Measurements from ENCODE around the gene XPNPEP3. TPM values are rescaled to one million over a fixed set of nuclear protein-coding genes. Genes with fewer than 3 reads are reported as not detected.

The XPNPEP3 gene
- total and polyA plus RNA-seq, 2 of the 4 experiments (the other 2 are of a cell fraction), result 9.3 to 10.9 TPM

- no peak overlapping the region for H2AFZ ChIP-seq (replicated peaks; ENCODE audit: low read length, poor library complexity)
- TF ChIP-seq NFE2L2 (IDR thresholded peaks at IDR 0.05; ENCODE audit: low read depth, low read length) (no peak), USF2 (IDR thresholded peaks at IDR 0.05; ENCODE audit: low read depth, low read length) (no peak), RAD21 (IDR thresholded peaks at IDR 0.05; ENCODE audit: low read length) (no peak), CHD1 (IDR thresholded peaks at IDR 0.05; ENCODE audit: low read depth, low read length) (no peak)
- H3K79me1 ChIP-seq (ENCODE audit: low read depth in 1 of 2, low read length in 2 of 2), result peaks cover 44 to 65% of the 10 kb centered on the region in 2 experiments
- DNase-seq (peak; percentile 16), ATAC-seq (ENCODE audit: low read depth) (no peak; the same call in 1 of the 2 replicates)
- 0% methylated on average over 1 of the region's 6 CpGs; no CpG with 5 or more reads in 1 of the 2 experiments for WGBS, 2 experiments (ENCODE audit: extremely low coverage in 2 of 2, insufficient read length in 1 of 2)
- no peak overlapping the region for H3K56ac ChIP-seq (ENCODE audit: extremely low read depth, insufficient read depth, low read length)
- CTCF ChIA-PET, result interaction anchor here (0.6 kb wide), 1 partner anchor 57 kb away, joined by 3 read pairs; no protein-coding TSS in a partner anchor
- no peak overlapping the region for H4K5ac ChIP-seq (ENCODE audit: low read depth, low read length)
- H4K91ac ChIP-seq (ENCODE audit: insufficient read depth, low read depth, low read length), result no peak overlapping the region
- no peak overlapping the region for H2BK20ac ChIP-seq (ENCODE audit: low read depth, low read length)
- 0 out of 2 replicates have a peak, but pooled peaks cover 3% of the 10 kb centered on the region for H4K20me1 ChIP-seq (ENCODE audit: insufficient read depth, low read length)
- H2BK15ac ChIP-seq (ENCODE audit: low read depth, low read length), result no peak overlapping the region
- H3K23ac ChIP-seq (ENCODE audit: low read depth, low read length), result no peak overlapping the region
- no peaks in the 10 kb centered on the region for H3K9me3 ChIP-seq (ENCODE audit: control insufficient read depth, insufficient read depth, low read length)
- H3K27me3 ChIP-seq (ENCODE audit: control insufficient read depth, insufficient read depth, low read length), result no peaks in the 10 kb centered on the region
- H3K4me2 ChIP-seq (ENCODE audit: low read depth, low read length), result no peak overlapping the region
- peak overlapping the region; percentile 49; the same call in 1 of the 2 replicates for H2AK5ac ChIP-seq (ENCODE audit: low read depth, low read length)
- H3K9ac ChIP-seq (ENCODE audit: low read depth, low read length), result no peak overlapping the region
- POLR2A ChIA-PET (ENCODE audit: unreplicated experiment), result interaction anchor here (0.6 to 1.0 kb wide), 3 partner anchors 9 to 101 kb away, joined by 3 to 4 read pairs (median 3); partner anchors contain the start of gene SLC25A17
- H3K14ac ChIP-seq (replicated peaks; ENCODE audit: low read depth, low read length), result peak overlapping the region; percentile 74; the same call in 1 of the 2 replicates
- peaks cover 6% of the 10 kb centered on the region for H3K4me1 ChIP-seq (ENCODE audit: control insufficient read depth, insufficient read depth, low read length)
- H2BK5ac ChIP-seq (ENCODE audit: low read depth, low read length, poor library complexity, severe bottlenecking), result no peak overlapping the region
- H3K36me3 ChIP-seq (ENCODE audit: control insufficient read depth, insufficient read depth, low read length), result peaks cover 2% of the 10 kb centered on the region
- H3K18ac ChIP-seq (ENCODE audit: low read depth, low read length), result no peak overlapping the region
- intact Hi-C loops (cut with micrococcal nuclease) (no loop called here), dilution Hi-C loops (cut with HindIII; ENCODE audit: low sequenced_read_pairs, unreplicated experiment) (no loop called here), in situ Hi-C loops (cut with MboI; ENCODE audit: low sequenced_read_pairs) (no loop called here)
- H4K8ac ChIP-seq (ENCODE audit: low read depth in 2 of 2, low read length in 2 of 2), result no peak overlapping the region
- H3K27ac ChIP-seq (ENCODE audit: insufficient read depth, low read length), result no peak overlapping the region
- H2BK120ac ChIP-seq (ENCODE audit: low read depth, low read length), result no peak overlapping the region
- no TSS peak for BruUV-seq (replicated peaks)
- H2AK9ac ChIP-seq (replicated peaks; ENCODE audit: low read depth, low read length, poor library complexity), result no peak overlapping the region
- H3K4ac ChIP-seq (ENCODE audit: low read depth, low read length), result no peak overlapping the region
- peaks cover 7% of the 10 kb centered on the region for H3K9me1 ChIP-seq (ENCODE audit: insufficient read depth, low read length)
- H3K4me3 ChIP-seq (ENCODE audit: insufficient read depth, low read depth, low read length), result no peak overlapping the region
These were observed 48.7 kb upstream of the XPNPEP3 start for GRCh38 chr22:40808018-40808841.
